ENCODE data around the gene TMEM88. TPM values are rescaled to one million over a fixed set of nuclear protein-coding genes. Genes with fewer than 3 reads are reported as not detected.

The TMEM88 gene
- total and polyA plus RNA-seq, 2 of the 13 experiments (the other 11 are each of a cell fraction or from before 2014, with no cell fraction given) = 0.31 to 0.66 TPM

- no peak for TF ChIP-seq CBX5 (CRISPR knock-in tag; IDR thresholded peaks at IDR 0.05; ENCODE audit: borderline replicate concordance)
- no peak for TF ChIP-seq ZBTB46 (CRISPR knock-in tag; IDR thresholded peaks at IDR 0.05; ENCODE audit: borderline replicate concordance)
- no peak for TF ChIP-seq ZSCAN29 (CRISPR knock-in tag; conservative IDR thresholded peaks at IDR 0.05)
- no peak for TF ChIP-seq KLF12 (CRISPR knock-in tag; IDR thresholded peaks at IDR 0.05; ENCODE audit: borderline replicate concordance)
- TF ChIP-seq HDAC6 (IDR thresholded peaks at IDR 0.05; ENCODE audit: low read depth, low read length) = no peak
- no peak for TF ChIP-seq SNAI1 (CRISPR knock-in tag; IDR thresholded peaks at IDR 0.05; ENCODE audit: borderline replicate concordance)
- no peak for TF ChIP-seq TFE3 (CRISPR knock-in tag; IDR thresholded peaks at IDR 0.05)
- TF ChIP-seq HNF4A (CRISPR knock-in tag; IDR thresholded peaks at IDR 0.05) = no peak
- no peak for TF ChIP-seq MTERF4 (CRISPR knock-in tag; IDR thresholded peaks at IDR 0.05)
- no peak for TF ChIP-seq MED13 (CRISPR knock-in tag; IDR thresholded peaks at IDR 0.05)
- no peak for TF ChIP-seq ZNF335 (CRISPR knock-in tag; IDR thresholded peaks at IDR 0.05)
- no peak for TF ChIP-seq ZNF616 (CRISPR knock-in tag; IDR thresholded peaks at IDR 0.05; ENCODE audit: low read depth)
- no peak for TF ChIP-seq GATAD1 (CRISPR knock-in tag; IDR thresholded peaks at IDR 0.05)
- no peak; the same call in 1 of the 2 replicates for TF ChIP-seq MYC (CRISPR knock-in tag; IDR thresholded peaks at IDR 0.05; ENCODE audit: borderline replicate concordance)
- no peak for TF ChIP-seq ZNF331 (CRISPR knock-in tag; IDR thresholded peaks at IDR 0.05)
- no peak for TF ChIP-seq POLR2AphosphoS5 (IDR thresholded peaks at IDR 0.05; ENCODE audit: low read depth, low read length)
- no peak for TF ChIP-seq TRAFD1 (CRISPR knock-in tag; IDR thresholded peaks at IDR 0.05; ENCODE audit: borderline replicate concordance)
- TF ChIP-seq EED (CRISPR knock-in tag; IDR thresholded peaks at IDR 0.05) = no peak
- no peak for TF ChIP-seq SMAD9 (CRISPR knock-in tag; IDR thresholded peaks at IDR 0.05)
- TF ChIP-seq RNF2 (conservative IDR thresholded peaks at IDR 0.05; ENCODE audit: low read depth) = no peak
- TF ChIP-seq, protein P1, sequence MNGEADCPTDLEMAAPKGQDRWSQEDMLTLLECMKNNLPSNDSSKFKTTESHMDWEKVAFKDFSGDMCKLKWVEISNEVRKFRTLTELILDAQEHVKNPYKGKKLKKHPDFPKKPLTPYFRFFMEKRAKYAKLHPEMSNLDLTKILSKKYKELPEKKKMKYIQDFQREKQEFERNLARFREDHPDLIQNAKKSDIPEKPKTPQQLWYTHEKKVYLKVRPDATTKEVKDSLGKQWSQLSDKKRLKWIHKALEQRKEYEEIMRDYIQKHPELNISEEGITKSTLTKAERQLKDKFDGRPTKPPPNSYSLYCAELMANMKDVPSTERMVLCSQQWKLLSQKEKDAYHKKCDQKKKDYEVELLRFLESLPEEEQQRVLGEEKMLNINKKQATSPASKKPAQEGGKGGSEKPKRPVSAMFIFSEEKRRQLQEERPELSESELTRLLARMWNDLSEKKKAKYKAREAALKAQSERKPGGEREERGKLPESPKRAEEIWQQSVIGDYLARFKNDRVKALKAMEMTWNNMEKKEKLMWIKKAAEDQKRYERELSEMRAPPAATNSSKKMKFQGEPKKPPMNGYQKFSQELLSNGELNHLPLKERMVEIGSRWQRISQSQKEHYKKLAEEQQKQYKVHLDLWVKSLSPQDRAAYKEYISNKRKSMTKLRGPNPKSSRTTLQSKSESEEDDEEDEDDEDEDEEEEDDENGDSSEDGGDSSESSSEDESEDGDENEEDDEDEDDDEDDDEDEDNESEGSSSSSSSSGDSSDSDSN (CRISPR knock-in tag; IDR thresholded peaks at IDR 0.05) = peak; percentile 22; the same call in 1 of the 2 replicates
- TF ChIP-seq HNRNPH1 (optimal IDR thresholded peaks at IDR 0.05; ENCODE audit: low read depth, low read length) = no peak
- no peak for TF ChIP-seq CEBPB (IDR thresholded peaks at IDR 0.05; ENCODE audit: borderline replicate concordance, low read depth, low read length)
- no peak for TF ChIP-seq IKZF1 (IDR thresholded peaks at IDR 0.05)
- no peak for TF ChIP-seq ELF1 (CRISPR knock-in tag; IDR thresholded peaks at IDR 0.05)
- no peak for TF ChIP-seq ZIK1 (CRISPR knock-in tag; IDR thresholded peaks at IDR 0.05; ENCODE audit: borderline replicate concordance, low read depth)
Measured at GRCh38 chr17:7858522-7858810, 3.6 kb downstream of the TMEM88 start (continued).

Measured in HepG2 (cell line).